Osteocyte (in vitro differentiated cells): ENCODE results near the gene EIF4E3. TPM values are rescaled to one million over a fixed set of nuclear protein-coding genes. Genes with fewer than 3 reads are reported as not detected.

Source experiments
- DNase-seq: peaks from one replicate; pipeline ENCODE4 v3.0.0; 2021; ENCODE audit warnings: mixed read lengths; ENCODE audit not compliant: unreplicated experiment; ENCODE audit errors: extremely low spot score
- H3K27ac Mint-ChIP-seq: one replicate; pipeline ENCODE4 v1.8.0; 2021; ENCODE audit warnings: mild to moderate bottlenecking, mixed read lengths; ENCODE audit not compliant: unreplicated experiment
- H3K27me3 Mint-ChIP-seq: one replicate; pipeline ENCODE4 v1.8.0; 2021; ENCODE audit warnings: mixed read lengths; ENCODE audit not compliant: unreplicated experiment
- H3K36me3 Mint-ChIP-seq: one replicate; pipeline ENCODE4 v1.8.0; 2021; ENCODE audit warnings: mixed read lengths; ENCODE audit not compliant: unreplicated experiment
- H3K4me1 Mint-ChIP-seq: one replicate; pipeline ENCODE4 v1.8.0; 2021; ENCODE audit warnings: mixed read lengths; ENCODE audit not compliant: unreplicated experiment
- H3K4me3 Mint-ChIP-seq: one replicate; pipeline ENCODE4 v1.8.0; 2021; ENCODE audit warnings: mild to moderate bottlenecking, moderate library complexity, mixed read lengths; ENCODE audit not compliant: unreplicated experiment
- H3K9me3 Mint-ChIP-seq: one replicate; pipeline ENCODE4 v1.8.0; 2021; ENCODE audit warnings: mixed read lengths; ENCODE audit not compliant: unreplicated experiment
- total RNA-seq: library from RNA; stranded (reverse); gene quantifications from 2 replicates; pipeline ENCODE4 v1.2.1, GENCODE V29; 2021
- TF ChIP-seq, protein P1 (sequence below): fragments of 200-600 bp; sonication (generic); IDR thresholded peaks from 2 replicates; pipeline ENCODE4 v1.5.0; 2021; ENCODE audit warnings: antibody characterized with exemption, mild to moderate bottlenecking, moderate library complexity

EIF4E3 gene
- total RNA-seq, 1 donor from 2014 or later: 7.7 TPM

GRCh38 chr3:71684757-71685386 is 40.3 kb downstream of the EIF4E3 start:
- Mint-ChIP-seq H3K27ac (no peak overlapping the region), H3K27me3 (no peaks in the 10 kb centered on the region), H3K4me1 (peaks cover 29% of the 10 kb centered on the region), H3K4me3 (no peak overlapping the region), H3K36me3 (peaks cover 4% of the 10 kb centered on the region), H3K9me3 (no peaks in the 10 kb centered on the region)
- TF ChIP-seq, protein P1, sequence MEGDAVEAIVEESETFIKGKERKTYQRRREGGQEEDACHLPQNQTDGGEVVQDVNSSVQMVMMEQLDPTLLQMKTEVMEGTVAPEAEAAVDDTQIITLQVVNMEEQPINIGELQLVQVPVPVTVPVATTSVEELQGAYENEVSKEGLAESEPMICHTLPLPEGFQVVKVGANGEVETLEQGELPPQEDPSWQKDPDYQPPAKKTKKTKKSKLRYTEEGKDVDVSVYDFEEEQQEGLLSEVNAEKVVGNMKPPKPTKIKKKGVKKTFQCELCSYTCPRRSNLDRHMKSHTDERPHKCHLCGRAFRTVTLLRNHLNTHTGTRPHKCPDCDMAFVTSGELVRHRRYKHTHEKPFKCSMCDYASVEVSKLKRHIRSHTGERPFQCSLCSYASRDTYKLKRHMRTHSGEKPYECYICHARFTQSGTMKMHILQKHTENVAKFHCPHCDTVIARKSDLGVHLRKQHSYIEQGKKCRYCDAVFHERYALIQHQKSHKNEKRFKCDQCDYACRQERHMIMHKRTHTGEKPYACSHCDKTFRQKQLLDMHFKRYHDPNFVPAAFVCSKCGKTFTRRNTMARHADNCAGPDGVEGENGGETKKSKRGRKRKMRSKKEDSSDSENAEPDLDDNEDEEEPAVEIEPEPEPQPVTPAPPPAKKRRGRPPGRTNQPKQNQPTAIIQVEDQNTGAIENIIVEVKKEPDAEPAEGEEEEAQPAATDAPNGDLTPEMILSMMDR: no peak
- no peak for DNase-seq

GRCh38 chr3:71684046-71684756 is 41.0 kb downstream of the EIF4E3 start:
- Mint-ChIP-seq H3K9me3 (no peaks in the 10 kb centered on the region), H3K4me1 (peaks cover 28% of the 10 kb centered on the region), H3K4me3 (no peak overlapping the region)

GRCh38 chr3:71681224-71681668 is 44.0 kb downstream of the EIF4E3 start:
- Mint-ChIP-seq H3K9me3 (no peaks in the 10 kb centered on the region), H3K27me3 (no peaks in the 10 kb centered on the region), H3K4me3 (no peak overlapping the region), H3K36me3 (no peaks in the 10 kb centered on the region), H3K4me1 (peaks cover 29% of the 10 kb centered on the region), H3K27ac (peak overlapping the region; percentile 46)
- TF ChIP-seq, protein P1: peak; percentile 88
- DNase-seq: no peak

More at GRCh38 chr3:71684046-71684756, 41.0 kb downstream of the EIF4E3 start:
- no peak overlapping the region for H3K27ac Mint-ChIP-seq
- no peak for DNase-seq
- peaks cover 4% of the 10 kb centered on the region for H3K36me3 Mint-ChIP-seq
- H3K27me3 Mint-ChIP-seq: no peaks in the 10 kb centered on the region
- TF ChIP-seq, protein P1: no peak

- Mint-ChIP-seq H3K27ac (peak overlapping the region; percentile 46), H3K9me3 (no peaks in the 10 kb centered on the region), H3K36me3 (no peaks in the 10 kb centered on the region), H3K27me3 (no peaks in the 10 kb centered on the region), H3K4me3 (no peak overlapping the region), H3K4me1 (peaks cover 29% of the 10 kb centered on the region)
- DNase-seq: no peak
- TF ChIP-seq, protein P1: no peak
Measured at GRCh38 chr3:71680603-71681002, 44.6 kb downstream of the EIF4E3 start.

DNA sequence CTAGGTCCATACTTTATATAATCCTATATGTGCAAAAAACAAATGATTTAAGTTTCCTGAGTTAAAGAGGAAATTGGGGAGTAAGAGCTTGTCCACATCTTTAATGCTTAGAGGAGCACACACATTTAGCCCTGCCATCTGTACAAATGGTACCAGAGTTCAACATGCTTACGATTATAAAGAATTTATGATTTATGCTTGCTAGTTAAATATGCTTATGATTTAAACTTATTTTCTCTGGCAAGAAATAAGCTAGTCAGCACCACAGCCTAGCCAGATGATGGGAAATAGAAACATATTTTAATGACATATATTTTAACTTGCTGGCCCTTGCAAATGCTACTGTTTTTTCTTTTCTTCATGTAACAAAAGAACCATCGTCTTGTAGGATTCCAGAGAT is 48.3 kb downstream of the EIF4E3 start:
- H3K4me1 Mint-ChIP-seq: peaks cover 33% of the 10 kb centered on the region
- H3K36me3 Mint-ChIP-seq: no peaks in the 10 kb centered on the region
- H3K27me3 Mint-ChIP-seq: no peaks in the 10 kb centered on the region
- no peak for DNase-seq
- TF ChIP-seq, protein P1: no peak
- H3K27ac Mint-ChIP-seq: no peak overlapping the region
- no peak overlapping the region for H3K4me3 Mint-ChIP-seq
- no peaks in the 10 kb centered on the region for H3K9me3 Mint-ChIP-seq
